ENCODE results near the gene OR10H2. TPM values are rescaled to one million over a fixed set of nuclear protein-coding genes. Genes with fewer than 3 reads are reported as not detected.
"Not testable (repeated sequence)": the region's sequence is repeated elsewhere in the genome, so short reads cannot be mapped to it uniquely, and the experiment has no call there.

The OR10H2 gene, protein sequence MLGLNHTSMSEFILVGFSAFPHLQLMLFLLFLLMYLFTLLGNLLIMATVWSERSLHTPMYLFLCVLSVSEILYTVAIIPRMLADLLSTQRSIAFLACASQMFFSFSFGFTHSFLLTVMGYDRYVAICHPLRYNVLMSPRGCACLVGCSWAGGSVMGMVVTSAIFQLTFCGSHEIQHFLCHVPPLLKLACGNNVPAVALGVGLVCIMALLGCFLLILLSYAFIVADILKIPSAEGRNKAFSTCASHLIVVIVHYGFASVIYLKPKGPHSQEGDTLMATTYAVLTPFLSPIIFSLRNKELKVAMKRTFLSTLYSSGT
- not detected for polyA plus RNA-seq (ENCODE audit: insufficient read length)

GRCh38 chr19:15727724-15728123, at the start of gene OR10H2:
OR10H2 (plus strand) TSS chr19:15728024; CDS start chr19:15728044, 20 bp downstream.
- DNase-seq, result no peak

GRCh38 chr19:15679089-15679488, 48.7 kb upstream of the OR10H2 start:
- no peak for DNase-seq

DNA sequence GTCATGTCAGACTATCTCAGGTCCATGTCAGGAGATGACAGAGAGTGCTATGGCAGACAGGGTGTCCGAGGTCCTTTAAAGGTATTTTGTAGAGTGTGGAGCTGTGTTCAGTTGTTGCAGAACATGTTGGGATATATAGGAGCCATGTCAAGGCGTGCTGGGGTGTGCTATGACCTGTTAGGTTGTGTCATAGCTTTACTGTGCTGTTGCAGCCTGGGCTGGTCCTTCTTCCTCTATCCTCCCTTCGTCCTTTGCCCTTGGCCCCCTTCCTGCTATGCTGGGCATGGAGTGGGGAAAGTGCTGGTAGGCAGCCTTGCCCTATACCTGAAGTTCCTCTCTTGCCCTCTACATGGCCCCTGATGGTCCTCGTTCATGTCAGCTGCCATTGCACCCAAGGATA, 48.0 kb upstream of the OR10H2 start:
- not testable (repeated sequence) for DNase-seq

DNA sequence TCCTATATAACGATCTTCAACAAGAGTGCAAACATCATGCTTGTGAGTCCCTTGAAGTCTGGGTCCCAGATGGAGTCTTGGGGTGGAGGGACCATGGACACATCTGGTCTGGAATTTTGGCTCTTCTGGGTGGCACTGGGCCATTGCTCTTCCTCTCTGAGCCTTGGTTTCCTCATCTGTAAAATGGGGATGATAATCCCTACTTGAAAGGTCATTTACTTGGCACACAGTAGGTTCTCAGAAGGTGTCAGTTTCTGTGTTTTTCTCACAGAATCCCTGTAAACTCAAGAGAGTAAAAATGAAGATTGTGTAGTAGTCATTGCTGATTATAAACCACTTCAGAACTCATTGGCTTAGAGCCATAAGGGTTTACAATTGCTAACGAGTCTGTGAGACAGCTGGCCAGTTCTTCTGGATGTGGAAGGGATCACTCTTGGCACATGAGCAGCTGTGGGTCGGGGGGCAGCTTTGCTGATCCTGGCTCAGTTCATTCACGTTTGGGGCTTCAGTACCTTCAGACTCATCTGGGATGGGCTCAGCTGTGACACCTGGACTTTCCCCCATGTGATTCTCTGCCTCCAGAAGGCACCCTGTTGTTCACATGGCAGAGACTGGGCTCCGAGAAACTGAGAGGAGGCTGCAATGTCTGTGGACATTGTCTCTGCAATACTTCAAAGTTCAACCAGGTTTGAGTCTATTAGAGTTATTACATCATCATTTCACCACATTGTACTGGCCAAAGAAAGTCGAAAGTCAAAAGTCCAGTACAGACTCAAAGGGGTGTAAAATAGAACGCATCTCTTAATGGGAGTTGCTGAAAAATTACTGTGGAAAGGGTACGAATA, 47.1 kb upstream of the OR10H2 start:
- no peak for DNase-seq

DNA sequence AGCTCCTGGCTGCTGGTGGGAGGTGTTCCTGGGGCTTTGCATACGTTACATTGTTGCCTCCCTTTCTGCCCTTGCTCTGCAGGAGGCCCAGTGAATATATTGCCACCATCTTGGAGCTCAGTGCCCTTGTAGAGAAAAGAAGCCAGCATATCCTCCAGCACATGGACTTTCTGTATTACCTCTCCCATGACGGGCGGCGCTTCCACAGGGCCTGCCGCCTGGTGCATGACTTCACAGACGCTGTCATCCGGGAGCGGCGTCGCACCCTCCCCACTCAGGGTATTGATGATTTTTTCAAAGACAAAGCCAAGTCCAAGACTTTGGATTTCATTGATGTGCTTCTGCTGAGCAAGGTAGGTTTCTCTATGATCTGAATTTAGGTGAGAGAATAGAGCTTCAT, 44.4 kb upstream of the OR10H2 start:
- DNase-seq, result no peak

DNA sequence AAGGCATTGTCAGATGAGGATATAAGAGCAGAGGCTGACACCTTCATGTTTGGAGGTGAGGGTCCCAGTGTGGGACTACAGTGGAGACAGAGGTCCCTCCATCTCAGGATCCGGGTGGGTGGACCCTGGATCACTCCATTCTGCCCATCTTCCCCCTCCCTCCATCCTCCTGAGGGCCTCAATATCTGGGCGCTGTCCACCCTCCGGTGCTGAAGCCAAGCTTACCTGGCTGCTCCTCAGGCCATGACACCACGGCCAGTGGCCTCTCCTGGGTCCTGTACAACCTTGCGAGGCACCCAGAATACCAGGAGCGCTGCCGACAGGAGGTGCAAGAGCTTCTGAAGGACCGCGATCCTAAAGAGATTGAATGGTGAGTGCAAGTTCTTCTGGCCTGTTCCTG, 43.0 kb upstream of the OR10H2 start:
- no peak for DNase-seq

DNA sequence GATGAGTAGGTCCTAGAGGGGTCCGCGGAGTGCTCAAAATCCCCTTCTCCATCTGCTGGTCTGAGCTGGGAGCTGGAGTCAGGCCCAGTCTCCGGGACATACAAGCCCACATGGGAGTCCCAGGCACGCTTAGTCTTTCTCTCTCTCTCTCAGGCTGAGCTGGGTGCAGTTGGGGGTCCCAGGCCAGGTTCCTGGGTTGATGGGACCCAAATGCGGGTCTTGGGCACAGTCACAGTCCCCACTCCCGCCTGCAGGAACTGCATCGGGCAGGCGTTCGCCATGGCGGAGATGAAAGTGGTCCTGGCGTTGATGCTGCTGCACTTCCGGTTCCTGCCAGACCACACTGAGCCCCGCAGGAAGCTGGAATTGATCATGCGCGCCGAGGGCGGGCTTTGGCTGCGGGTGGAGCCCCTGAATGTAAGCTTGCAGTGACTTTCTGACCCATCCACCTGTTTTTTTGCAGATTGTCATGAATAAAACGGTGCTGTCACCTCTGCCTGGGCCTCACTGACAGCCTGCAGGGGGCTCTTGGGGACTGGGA, 31.1 kb upstream of the OR10H2 start:
- DNase-seq, result no peak

- DNase-seq, result peak; percentile 4
Observed at GRCh38 chr19:15701757-15702533, 25.9 kb upstream of the OR10H2 start.

GRCh38 chr19:15702534-15702930, 25.3 kb upstream of the OR10H2 start:
- peak; percentile 48 for DNase-seq

- no peak for DNase-seq
Observed at GRCh38 chr19:15714638-15715037, 13.2 kb upstream of the OR10H2 start.

DNA sequence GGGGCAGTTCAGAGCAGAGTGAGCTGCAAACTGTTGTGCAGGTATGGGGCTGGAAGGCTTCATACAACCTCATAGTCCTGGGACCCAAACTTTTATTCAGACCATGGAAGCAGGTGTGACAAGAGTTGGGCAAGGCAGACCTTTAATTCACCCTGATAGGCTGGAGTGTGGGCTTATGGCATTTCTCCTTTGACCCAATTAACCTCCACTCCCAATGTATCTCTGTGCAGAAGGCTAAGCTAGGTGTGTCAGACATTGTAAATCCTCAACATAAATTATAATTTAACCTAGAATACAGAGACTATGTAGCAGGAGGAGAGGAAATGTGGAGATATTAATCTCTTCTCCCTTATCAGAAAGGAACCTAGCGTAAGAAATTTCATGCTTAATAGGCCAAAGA, 12.2 kb upstream of the OR10H2 start:
- DNase-seq, result no peak

GRCh38 chr19:15717809-15718208, 10.0 kb upstream of the OR10H2 start:
- no peak for DNase-seq

DNA sequence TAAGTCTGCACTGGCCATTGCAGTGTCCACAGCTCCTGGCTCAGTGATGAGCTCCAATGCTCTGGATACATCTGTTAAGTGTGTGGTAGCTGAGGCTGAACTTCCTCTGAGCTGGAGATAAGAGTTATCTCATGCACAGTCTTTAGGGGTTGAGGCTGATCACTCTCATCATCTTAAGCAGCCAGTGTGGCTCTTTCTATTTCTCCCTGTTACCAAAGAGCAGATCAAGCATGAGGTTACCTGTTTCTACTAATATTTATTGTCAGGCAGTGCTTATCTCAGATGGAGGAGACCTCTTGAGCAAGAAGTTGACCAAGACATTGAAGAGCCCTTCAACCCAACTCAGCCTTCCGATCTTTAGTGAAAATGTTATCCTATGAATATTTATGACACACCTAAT, 6.6 kb upstream of the OR10H2 start:
- DNase-seq, result no peak

DNA sequence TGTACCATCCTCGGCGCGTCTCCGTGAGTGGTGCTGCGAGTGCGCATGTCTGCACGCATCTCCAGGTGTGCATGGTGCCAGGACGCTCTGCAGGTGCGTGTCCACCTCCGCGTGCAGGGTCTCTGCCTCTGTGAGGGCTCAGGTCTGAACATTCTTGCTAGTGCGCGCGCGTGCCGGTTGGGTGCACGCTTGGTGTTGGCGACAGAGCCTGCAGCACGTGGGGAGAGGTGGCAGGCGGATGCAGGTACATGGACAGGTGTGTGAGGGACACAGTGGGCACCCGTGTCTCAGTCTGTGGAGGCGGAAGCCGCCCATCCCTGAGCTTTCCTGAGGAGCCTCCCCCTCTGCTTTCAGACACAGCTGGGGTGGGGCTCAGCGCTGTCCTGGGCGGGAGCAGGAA, 4.9 kb upstream of the OR10H2 start:
- DNase-seq, result no peak

- no peak for DNase-seq
Observed at GRCh38 chr19:15730538-15730937, 2.7 kb downstream of the OR10H2 start.

- DNase-seq, result no peak
Observed at GRCh38 chr19:15732388-15732787, 4.6 kb downstream of the OR10H2 start.

DNA sequence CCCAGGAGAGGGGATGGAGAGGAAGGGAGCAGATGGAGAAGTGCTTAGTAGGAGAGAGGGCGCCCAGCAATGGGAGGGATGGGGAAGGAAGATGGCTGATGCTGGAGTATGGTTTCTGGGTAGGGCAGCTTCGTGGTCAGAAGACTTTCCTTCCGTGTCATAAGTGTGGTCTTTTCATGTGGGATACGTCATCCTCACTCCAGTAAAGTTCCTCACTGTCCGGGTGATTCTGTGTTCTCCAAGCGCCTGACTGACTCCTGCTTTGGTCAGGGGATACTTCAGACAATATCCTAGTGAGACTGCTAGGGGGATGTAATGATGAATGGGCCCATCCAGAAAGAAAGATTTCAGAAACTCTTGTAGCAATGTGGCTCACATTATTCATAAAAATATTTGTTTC, 6.1 kb downstream of the OR10H2 start:
- DNase-seq, result no peak

GRCh38 chr19:15737722-15738121, 9.9 kb downstream of the OR10H2 start, which contains the start of gene OR10H3:
OR10H3 (plus strand) TSS chr19:15737985; CDS start chr19:15741393, 3,408 bp downstream.
- no peak for DNase-seq

GRCh38 chr19:15740785-15741184, 13.0 kb downstream of the OR10H2 start:
- DNase-seq, result no peak

DNA sequence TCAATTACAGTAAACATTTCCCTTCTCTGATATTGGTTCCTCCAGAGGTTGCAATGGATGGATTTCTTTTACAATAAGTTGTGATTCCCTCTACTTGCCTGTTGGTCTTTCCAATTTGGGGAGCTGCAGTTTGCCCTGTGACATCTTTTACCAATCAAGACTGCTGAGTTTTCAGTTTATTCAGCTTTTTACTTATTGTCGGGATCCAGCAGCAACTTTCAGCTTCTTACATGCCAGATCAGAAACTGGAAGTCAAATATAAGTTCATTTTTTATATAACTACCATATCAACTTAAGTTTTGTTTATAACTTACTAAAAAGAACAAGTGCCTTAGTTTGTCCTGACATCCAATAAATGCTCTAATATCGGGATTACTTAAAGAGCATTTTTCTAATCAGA, 20.4 kb downstream of the OR10H2 start:
- DNase-seq, result no peak

DNA sequence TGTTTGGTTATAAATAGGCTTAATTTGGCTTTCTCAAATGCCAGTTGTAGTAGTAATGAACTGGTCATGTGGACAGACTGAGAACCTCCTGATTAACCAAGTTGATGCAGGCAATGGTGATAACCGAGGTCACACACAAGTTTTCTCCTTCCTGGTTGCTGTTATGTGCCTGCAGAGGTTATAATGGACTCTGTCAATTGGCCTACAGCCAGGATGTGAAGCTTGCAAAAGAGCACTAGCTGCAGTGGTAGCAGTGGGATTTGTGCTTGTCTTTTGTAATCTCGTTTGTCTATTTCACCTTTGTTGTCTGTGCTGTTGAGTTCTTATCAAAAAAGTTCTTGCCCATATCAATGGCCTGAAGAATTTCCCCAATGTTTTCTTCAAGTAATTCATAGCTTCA, 30.6 kb downstream of the OR10H2 start:
- DNase-seq, result no peak

DNA sequence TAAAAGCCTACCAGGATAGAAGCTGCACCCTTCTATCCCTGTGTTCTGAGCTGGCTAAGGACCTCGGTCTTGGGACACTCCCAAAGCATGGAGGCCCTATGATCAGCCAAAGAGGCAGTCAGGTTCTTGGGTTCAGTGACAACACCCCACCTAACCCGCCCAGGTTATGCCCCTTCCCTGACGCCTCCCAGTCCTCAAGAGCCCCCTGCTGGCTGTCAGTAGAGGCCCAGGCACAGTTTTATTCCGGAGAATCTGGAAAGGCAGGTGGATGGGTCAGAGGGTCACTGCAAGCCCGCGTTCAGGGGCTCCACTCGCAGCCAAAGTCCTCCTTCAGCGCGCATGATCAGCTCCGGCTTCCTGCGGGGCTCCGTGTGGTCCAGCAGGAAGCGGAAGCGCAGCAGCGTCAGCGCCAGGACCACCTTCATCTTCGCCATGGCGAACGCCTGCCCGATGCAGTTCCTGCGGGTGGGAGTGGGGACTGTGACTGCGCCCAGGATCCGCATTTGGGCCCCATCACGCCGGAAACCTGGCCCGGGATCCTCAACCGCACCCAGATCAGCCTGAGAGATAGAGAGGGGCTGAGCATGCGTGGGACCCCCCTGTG, 32.2 kb downstream of the OR10H2 start:
- DNase-seq, result no peak
